ENCODE measurements around the gene FBXL20. TPM values are rescaled to one million over a fixed set of nuclear protein-coding genes. Genes with fewer than 3 reads are reported as not detected.

Gene FBXL20
- total RNA-seq, 4 donors from 2014 or later, result 6.4 to 29.0 (median 19.8) TPM

GRCh38 chr17:39402244-39402889 lies 941 bp upstream of the FBXL20 start:
- Histone ChIP-seq H3K9me3 (no peaks in the 10 kb centered on the region), H3K27me3 (no peaks in the 10 kb centered on the region), H3K27ac (peak overlapping the region; percentile 84 to 94), H3K36me3 (no peaks in the 10 kb centered on the region), H3K4me1 (peaks cover 6 to 12% of the 10 kb centered on the region in 2 donors), H3K4me3 (peak overlapping the region; percentile 89 to 96)
- TF ChIP-seq POLR2A (IDR thresholded peaks at IDR 0.05) (no peak), CTCF (IDR thresholded peaks at IDR 0.05) (no peak)
- intact Hi-C loops (cut with DNase I; ENCODE audit: low total_unique reads), result no loop called here
- DNase-seq, result peak; percentile 90 to 91

DNA sequence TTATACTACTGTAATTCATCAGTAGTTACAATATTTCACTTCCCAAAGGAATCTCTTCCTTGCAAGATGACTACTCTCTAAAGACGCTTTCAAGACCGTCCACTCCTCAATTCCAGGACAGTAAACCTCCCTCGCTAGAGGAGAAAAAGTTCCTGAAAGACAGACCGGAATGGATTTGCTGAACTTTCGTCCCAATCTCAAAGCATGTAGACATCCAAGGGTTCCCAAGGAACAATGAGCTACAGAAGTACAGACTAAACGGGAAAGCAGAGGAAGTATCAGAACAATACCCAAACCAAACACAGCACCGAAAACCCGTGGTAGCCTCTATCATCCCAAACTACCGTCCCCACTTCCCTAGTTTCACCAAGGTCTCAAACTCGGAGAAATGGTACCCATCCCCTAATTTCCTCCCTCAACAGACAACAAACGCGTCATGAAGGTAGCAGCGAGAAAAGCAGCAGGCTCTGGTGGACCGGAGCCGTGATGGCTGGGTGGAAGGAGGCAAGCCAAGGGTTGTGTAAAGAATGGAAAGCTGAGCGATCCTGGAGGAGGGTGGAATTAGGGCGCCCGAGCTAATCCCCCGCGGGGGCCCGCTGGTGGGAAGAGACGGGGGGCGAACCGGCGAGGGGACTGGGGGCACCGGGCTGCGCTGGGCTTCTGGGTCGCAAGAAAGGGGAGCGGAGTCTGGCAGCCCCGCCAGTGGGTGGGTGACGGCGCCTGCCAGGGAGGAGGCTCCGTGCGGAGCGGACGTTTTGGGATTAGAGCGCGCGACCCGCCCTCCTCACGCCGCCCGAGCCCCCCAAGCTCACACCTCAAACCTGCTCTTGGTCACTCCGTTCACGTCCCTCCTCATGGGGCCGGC lies 647 bp downstream of the FBXL20 start:
- Histone ChIP-seq H3K27me3 (no peaks in the 10 kb centered on the region), H3K4me1 (peaks cover 6 to 12% of the 10 kb centered on the region in 2 donors), H3K9me3 (no peaks in the 10 kb centered on the region), H3K4me3 (peak overlapping the region; percentile 89 to 96), H3K36me3 (no peaks in the 10 kb centered on the region), H3K27ac (peak overlapping the region; percentile 84 to 94)
- TF ChIP-seq POLR2A (IDR thresholded peaks at IDR 0.05) (no peak), CTCF (IDR thresholded peaks at IDR 0.05) (no peak)
- no peak for DNase-seq
- intact Hi-C loops (cut with DNase I; ENCODE audit: low total_unique reads), result no loop called here

GRCh38 chr17:39399791-39400190 lies 1.6 kb downstream of the FBXL20 start:
- H3K4me1 ChIP-seq, result peaks cover 6 to 12% of the 10 kb centered on the region in 2 donors
- H3K27me3 ChIP-seq, result no peaks in the 10 kb centered on the region
- no peak overlapping the region for H3K27ac ChIP-seq
- H3K9me3 ChIP-seq, result no peaks in the 10 kb centered on the region
- no peaks in the 10 kb centered on the region for H3K36me3 ChIP-seq
- intact Hi-C loops (cut with DNase I; ENCODE audit: low total_unique reads), result no loop called here
- DNase-seq, result no peak
- H3K4me3 ChIP-seq, result peak overlapping the region in 1 of 2 donors; percentile 89
- TF ChIP-seq CTCF (IDR thresholded peaks at IDR 0.05), result no peak
- TF ChIP-seq POLR2A (IDR thresholded peaks at IDR 0.05), result no peak

DNA sequence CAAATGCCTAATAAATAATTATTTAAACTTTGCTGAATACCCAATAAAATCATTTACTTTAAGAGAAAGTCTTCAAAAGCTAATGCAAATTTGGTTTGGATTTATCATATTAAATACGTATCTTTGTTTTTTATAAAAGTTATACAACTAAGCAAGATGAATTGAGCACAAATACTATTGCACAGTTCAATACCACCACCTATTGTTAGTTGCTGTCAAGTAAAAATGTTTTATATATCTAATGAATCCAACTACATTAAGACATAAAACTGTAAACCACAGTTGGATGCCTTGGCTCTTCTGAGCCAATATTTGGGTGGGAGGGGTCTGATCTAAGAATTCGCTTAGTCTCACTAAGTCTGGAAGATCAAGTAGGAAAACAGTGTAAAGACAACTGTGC lies 7.7 kb downstream of the FBXL20 start:
- no peak for DNase-seq
- intact Hi-C loops (cut with DNase I; ENCODE audit: low total_unique reads), result no loop called here
- no peaks in the 10 kb centered on the region for H3K9me3 ChIP-seq
- no peaks in the 10 kb centered on the region for H3K36me3 ChIP-seq
- TF ChIP-seq POLR2A (IDR thresholded peaks at IDR 0.05) (no peak), CTCF (IDR thresholded peaks at IDR 0.05) (no peak)
- H3K27ac ChIP-seq, result no peak overlapping the region
- no peak overlapping the region for H3K4me3 ChIP-seq
- no peaks in the 10 kb centered on the region for H3K27me3 ChIP-seq
- H3K4me1 ChIP-seq, result peaks cover 0 to 6% of the 10 kb centered on the region in 2 donors

DNA sequence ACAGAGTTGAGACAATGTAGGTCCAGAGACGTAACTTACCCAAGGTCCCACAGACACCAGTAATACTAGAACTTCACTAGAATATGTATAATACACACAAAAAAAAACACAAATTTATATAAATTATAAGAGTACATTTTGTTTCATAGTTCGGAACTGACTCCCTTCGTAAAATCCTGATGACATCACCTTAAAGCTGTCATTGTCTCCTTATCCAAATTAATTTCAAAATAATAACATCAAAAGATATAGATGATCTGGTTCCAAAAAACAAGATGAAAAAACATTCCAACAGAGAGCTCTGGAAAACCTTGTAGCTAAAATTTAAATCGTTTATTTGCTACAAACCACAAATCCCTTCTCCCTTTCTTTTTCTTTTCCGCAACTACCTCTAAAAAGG lies 10.0 kb downstream of the FBXL20 start:
- H3K4me3 ChIP-seq, result no peak overlapping the region
- DNase-seq, result no peak

More for the DNA sequence above, 10.0 kb downstream of the FBXL20 start:
- H3K9me3 ChIP-seq, result no peaks in the 10 kb centered on the region
- H3K27ac ChIP-seq, result no peak overlapping the region
- no peaks in the 10 kb centered on the region for H3K36me3 ChIP-seq
- intact Hi-C loops (cut with DNase I; ENCODE audit: low total_unique reads), result no loop called here
- no peaks in the 10 kb centered on the region for H3K4me1 ChIP-seq
- no peaks in the 10 kb centered on the region for H3K27me3 ChIP-seq
- no peak for TF ChIP-seq POLR2A (IDR thresholded peaks at IDR 0.05)
- no peak for TF ChIP-seq CTCF (IDR thresholded peaks at IDR 0.05)
